GM12864 (cell line): ENCODE results near the gene MACF1.
"Not testable (repeated sequence)": the region's sequence is repeated elsewhere in the genome, so short reads cannot be mapped to it uniquely, and the experiment has no call there.

Experiments used
- DNase-seq: peaks from one replicate; pipeline ENCODE4 v3.0.0-alpha.2; 2011; ENCODE audit warnings: low read depth
- H3K4me3 ChIP-seq: 2 replicates; pipeline ENCODE4 v1.5.1; 2011; ENCODE audit warnings: mild to moderate bottlenecking, low read depth, low read length, control low read depth
- TF ChIP-seq, protein P1 (sequence below): IDR thresholded peaks from 2 replicates; pipeline ENCODE4 v1.5.1; 2011; ENCODE audit warnings: low read depth, mild to moderate bottlenecking, moderate library complexity, low read length, control low read depth, inconsistent platforms; ENCODE audit errors: missing control alignments

The MACF1 gene

DNA sequence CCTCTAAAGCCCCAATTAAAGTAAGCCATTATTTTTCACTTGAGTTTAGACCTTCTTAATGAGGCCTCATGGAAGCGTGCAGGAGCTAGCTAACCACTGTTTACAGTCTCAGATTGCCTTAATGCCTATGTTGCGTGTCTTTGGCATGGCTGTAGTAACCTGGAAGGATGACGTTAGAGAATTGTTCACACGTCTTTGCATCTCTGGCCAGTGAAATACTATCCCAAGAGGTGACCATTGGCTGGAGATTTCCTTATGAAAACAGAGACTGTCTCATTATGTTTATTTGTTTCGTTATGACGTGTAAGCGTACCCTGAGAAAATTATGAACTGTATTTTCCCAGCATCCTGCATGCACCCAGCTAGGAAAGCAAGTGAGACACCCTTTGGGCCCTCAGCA, 268.3 kb downstream of the MACF1 start:
- TF ChIP-seq, protein P1, sequence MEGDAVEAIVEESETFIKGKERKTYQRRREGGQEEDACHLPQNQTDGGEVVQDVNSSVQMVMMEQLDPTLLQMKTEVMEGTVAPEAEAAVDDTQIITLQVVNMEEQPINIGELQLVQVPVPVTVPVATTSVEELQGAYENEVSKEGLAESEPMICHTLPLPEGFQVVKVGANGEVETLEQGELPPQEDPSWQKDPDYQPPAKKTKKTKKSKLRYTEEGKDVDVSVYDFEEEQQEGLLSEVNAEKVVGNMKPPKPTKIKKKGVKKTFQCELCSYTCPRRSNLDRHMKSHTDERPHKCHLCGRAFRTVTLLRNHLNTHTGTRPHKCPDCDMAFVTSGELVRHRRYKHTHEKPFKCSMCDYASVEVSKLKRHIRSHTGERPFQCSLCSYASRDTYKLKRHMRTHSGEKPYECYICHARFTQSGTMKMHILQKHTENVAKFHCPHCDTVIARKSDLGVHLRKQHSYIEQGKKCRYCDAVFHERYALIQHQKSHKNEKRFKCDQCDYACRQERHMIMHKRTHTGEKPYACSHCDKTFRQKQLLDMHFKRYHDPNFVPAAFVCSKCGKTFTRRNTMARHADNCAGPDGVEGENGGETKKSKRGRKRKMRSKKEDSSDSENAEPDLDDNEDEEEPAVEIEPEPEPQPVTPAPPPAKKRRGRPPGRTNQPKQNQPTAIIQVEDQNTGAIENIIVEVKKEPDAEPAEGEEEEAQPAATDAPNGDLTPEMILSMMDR: no peak
- DNase-seq: no peak
- H3K4me3 ChIP-seq: no peak overlapping the region

DNA sequence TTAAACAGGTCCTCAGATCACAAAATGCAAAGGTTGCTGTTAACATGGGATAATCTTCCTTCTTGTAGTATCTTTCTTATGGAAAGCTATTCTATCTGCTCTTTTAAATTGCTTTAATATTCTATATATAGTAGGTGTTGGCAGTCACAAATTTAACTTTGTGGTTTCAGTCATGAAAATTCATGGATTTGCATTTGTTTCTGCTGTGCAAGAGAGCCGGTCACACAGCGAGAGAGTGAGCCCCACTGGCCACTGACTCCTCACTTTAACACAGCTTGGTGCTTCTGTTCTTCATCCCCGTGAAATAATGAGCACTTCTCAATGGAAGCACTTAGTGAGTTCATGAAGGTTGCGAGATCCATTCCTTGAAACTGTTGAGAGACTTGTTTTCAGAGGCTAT, 268.8 kb downstream of the MACF1 start:
- TF ChIP-seq, protein P1: no peak
- DNase-seq: no peak
- H3K4me3 ChIP-seq: no peak overlapping the region

DNA sequence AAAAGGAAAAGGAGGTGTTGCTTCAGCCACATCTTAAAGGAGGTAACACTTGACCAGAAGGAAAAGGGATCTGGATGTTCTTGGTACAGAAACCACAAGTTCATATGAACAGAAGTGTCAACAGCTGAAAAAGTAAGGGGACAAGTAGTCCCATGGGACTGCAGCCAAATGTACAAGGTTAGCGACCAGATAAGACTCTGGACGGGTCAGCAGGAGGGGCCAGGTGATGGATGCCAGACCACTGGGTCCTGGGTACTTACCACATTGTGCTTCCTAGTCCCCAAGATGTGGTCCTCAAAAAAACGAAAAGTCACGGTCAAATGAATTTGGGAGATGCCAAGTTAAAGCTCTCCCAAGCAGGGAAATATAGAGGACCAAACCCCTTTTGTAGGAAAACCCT, 270.3 kb downstream of the MACF1 start:
- TF ChIP-seq, protein P1: no peak
- no peak overlapping the region for H3K4me3 ChIP-seq
- no peak for DNase-seq

DNA sequence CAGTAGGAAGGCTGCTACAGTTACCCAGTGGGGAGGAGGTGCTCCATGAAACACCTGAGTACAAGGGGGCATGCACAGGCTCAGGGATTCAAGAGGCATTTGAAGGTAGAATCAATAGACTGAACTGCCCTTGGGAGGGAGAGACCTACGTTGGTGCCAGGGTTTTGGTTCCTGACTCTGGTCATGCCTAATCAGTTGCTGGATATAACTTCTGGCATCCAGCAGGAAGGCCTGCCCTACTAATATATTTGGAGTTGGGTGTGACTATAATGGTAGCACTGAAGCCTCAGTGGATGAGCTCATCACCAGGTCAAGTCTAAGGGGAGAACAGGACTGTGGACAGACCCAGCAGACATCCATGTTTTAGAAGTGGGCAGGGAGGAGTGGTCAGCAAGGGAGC, 271.1 kb downstream of the MACF1 start:
- DNase-seq, H3K4me3 ChIP-seq: not testable (repeated sequence)

DNA sequence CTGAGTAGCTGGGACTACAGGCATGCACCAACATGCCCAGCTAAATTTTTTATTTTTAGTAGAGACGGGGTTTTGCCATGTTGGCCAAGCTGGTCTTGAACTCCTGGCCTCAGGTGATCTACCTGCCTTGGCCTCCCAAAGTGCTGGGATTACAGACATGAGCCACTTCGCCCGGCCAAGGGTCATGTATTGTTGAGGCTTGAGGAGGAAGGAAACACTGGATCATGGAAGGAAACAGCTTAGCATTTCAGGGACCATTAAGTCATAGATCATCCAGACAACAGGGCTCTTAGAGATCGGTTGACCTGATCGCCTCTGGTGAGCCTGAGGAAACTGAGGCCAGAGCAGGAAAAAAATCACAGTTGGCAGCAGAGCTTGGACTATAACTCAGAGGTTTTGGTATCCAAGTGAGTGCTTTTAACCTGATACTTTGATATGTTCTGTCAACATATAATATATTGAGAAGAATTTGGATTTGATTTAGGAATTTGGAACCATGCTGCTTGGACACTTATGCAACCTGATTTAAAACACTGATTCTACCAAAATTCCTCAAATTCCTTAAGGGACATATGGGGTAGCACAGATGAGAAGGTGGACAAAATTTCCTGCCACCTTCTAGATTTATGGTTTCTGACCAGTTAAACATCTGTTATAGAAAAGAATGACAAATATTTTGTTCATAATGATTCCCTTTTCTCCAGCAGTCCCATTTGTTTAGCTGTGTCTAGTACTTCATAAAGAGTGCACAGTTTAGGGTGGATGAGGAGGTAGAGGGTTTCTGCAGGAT, 273.8 kb downstream of the MACF1 start:
- no peak for DNase-seq
- no peak overlapping the region for H3K4me3 ChIP-seq
- TF ChIP-seq, protein P1: no peak

DNA sequence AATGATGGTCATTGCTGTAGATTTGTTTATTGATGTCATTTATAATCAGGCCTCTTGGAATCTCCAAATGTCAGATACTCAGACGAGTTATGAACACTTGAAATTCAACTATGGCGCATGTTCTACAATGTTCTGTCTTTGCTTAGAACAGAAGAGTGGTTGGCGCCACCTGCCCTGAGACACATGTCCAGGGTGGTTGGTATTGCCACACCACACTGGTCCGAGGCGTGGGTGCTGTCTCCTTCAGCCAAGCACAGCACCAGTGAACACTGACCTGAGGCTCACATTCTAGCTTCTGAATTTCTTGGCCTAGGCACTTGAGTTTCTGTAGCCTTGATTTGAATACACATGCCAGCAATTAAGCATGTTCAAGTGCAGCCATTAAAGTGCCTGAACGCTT, 276.8 kb downstream of the MACF1 start:
- TF ChIP-seq, protein P1: no peak
- DNase-seq: no peak
- H3K4me3 ChIP-seq: no peak overlapping the region

DNA sequence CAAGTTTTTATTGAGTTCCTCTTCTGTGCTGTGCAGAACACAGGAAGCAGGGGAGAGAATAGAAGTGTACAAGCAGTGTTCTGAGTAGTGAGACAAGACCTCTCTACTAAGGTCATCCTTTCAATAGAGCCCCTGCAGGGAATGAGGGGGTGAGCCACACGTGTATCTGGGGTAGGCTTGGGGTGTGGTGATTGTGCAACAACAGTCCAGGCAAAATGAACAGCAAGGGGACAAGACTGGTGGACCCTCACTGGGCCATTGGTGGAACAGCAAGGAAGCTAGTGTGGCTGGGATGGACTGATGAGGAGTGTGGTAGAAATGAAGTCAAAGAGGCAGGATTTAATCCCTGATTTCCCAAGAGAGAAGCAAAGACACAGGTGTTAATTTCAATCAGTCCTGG, 278.8 kb downstream of the MACF1 start:
- no peak overlapping the region for H3K4me3 ChIP-seq
- no peak for DNase-seq
- TF ChIP-seq, protein P1: no peak
